Measurements from ENCODE around the gene PTPN3.

GRCh38 chr9:109519366-109519765 lies 21.3 kb upstream of the PTPN3 start:
- TF ChIP-seq CTCF (IDR thresholded peaks at IDR 0.05; ENCODE audit: low read depth, low read length, missing input control) = no peak
- TF ChIP-seq TAF1 (conservative IDR thresholded peaks at IDR 0.05) = no peak
- TF ChIP-seq HNF4A (conservative IDR thresholded peaks at IDR 0.05) = no peak
- no peak for TF ChIP-seq MAX (IDR thresholded peaks at IDR 0.05)
- TF ChIP-seq, protein P1, sequence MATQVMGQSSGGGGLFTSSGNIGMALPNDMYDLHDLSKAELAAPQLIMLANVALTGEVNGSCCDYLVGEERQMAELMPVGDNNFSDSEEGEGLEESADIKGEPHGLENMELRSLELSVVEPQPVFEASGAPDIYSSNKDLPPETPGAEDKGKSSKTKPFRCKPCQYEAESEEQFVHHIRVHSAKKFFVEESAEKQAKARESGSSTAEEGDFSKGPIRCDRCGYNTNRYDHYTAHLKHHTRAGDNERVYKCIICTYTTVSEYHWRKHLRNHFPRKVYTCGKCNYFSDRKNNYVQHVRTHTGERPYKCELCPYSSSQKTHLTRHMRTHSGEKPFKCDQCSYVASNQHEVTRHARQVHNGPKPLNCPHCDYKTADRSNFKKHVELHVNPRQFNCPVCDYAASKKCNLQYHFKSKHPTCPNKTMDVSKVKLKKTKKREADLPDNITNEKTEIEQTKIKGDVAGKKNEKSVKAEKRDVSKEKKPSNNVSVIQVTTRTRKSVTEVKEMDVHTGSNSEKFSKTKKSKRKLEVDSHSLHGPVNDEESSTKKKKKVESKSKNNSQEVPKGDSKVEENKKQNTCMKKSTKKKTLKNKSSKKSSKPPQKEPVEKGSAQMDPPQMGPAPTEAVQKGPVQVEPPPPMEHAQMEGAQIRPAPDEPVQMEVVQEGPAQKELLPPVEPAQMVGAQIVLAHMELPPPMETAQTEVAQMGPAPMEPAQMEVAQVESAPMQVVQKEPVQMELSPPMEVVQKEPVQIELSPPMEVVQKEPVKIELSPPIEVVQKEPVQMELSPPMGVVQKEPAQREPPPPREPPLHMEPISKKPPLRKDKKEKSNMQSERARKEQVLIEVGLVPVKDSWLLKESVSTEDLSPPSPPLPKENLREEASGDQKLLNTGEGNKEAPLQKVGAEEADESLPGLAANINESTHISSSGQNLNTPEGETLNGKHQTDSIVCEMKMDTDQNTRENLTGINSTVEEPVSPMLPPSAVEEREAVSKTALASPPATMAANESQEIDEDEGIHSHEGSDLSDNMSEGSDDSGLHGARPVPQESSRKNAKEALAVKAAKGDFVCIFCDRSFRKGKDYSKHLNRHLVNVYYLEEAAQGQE (IDR thresholded peaks at IDR 0.05) = no peak
- no peak for TF ChIP-seq HNF4G (IDR thresholded peaks at IDR 0.05)
- no peak for TF ChIP-seq RAD21 (IDR thresholded peaks at IDR 0.05)
- TF ChIP-seq GABPA (IDR thresholded peaks at IDR 0.05 in 1 of 2, conservative IDR thresholded peaks at IDR 0.05 in 1 of 2) = no peak
- TF ChIP-seq ZBTB33 (IDR thresholded peaks at IDR 0.05) = no peak
- TF ChIP-seq JUND (IDR thresholded peaks at IDR 0.05) = no peak
- no peak for TF ChIP-seq YY1 (IDR thresholded peaks at IDR 0.05)
- TF ChIP-seq NR2F2 (IDR thresholded peaks at IDR 0.05) = no peak
- TF ChIP-seq FOXA1 (IDR thresholded peaks at IDR 0.05) = no peak
